ENCODE data around the gene GHITM. TPM values are rescaled to one million over a fixed set of nuclear protein-coding genes. Genes with fewer than 3 reads are reported as not detected.

The GHITM gene
- polyA plus RNA-seq, 1 of the 3 experiments (the other 2 are of a cell fraction) = 113 TPM

DNA sequence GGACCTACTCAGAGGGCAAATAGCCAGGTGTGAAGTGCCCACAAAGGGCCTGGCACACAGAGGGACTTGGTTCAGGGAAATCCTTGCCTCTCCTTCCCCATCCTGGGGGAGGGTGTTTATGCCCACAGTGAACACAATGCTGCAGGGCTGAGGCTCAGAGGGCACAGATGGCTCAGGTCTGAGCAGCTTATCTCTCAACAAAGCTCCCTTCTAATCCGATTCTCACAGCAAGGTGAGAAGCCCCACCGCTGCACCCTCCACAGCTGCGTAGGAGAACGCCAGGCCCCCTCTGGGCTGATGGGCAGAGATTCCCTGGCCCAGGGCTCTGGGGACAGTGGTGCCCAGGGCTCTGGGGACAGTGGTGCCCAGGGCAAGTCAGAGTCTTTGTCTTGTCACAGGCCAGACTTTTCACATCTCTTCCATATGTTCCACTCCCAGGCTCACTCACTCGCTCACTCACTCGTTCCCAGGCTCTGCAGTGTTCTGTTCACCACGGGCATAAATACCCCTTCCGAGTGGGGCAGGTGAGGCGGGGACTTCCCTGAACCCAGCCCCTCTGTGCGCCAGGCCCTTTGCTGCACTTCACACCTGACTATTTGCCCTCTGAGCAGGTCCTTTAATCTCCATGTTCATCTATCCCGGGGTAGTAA, 46.3 kb downstream of the GHITM start:
- Histone ChIP-seq H2AFZ (ENCODE audit: low read depth) (no peak overlapping the region), H3F3A (replicated peaks; ENCODE audit: insufficient read depth) (no peaks in the 10 kb centered on the region), H3K9me3 (no peaks in the 10 kb centered on the region), H3K4me1 (ENCODE audit: control insufficient read depth in 1 of 2, insufficient read depth in 2 of 2, low read depth in 1 of 2, low read length in 1 of 2) (peaks cover 0 to 3% of the 10 kb centered on the region in 2 experiments; a peak in 1 of 4 replicates), H3K9me2 (no peaks in the 10 kb centered on the region), H3K36me3 (replicated peaks in 1 of 2; ENCODE audit: control insufficient read depth in 1 of 2, insufficient read depth in 2 of 2, low read length in 1 of 2) (no peaks in the 10 kb centered on the region), H4K20me1 (ENCODE audit: insufficient read depth) (no peaks in the 10 kb centered on the region), H3K9ac (no peak overlapping the region), H3K27me3 (ENCODE audit: insufficient read depth) (no peaks in the 10 kb centered on the region), H3K27ac (ENCODE audit: low read depth in 2 of 2, low read length in 1 of 2) (no peak overlapping the region), H3K4me2 (no peak overlapping the region), H3K4me3 (ENCODE audit: low read depth in 2 of 2, low read length in 1 of 2) (no peak overlapping the region), H3K79me2 (ENCODE audit: insufficient read depth) (no peaks in the 10 kb centered on the region)
- WGBS (ENCODE audit: low lambda C conversion rate) = 28% methylated on average over 11 of the region's 11 CpGs
- DNase-seq = no peak
- ChIA-PET CTCF (interaction anchor here (1.4 to 1.5 kb wide), 2 partner anchors 20 to 38 kb away, joined by 3 read pairs; no protein-coding TSS in a partner anchor), POLR2A (interaction anchor here (0.8 kb wide), 1 partner anchor 9 kb away, joined by 3 read pairs; no protein-coding TSS in a partner anchor)
- no peak for TF ChIP-seq TCF12 (IDR thresholded peaks at IDR 0.05)
- TF ChIP-seq, protein P1, sequence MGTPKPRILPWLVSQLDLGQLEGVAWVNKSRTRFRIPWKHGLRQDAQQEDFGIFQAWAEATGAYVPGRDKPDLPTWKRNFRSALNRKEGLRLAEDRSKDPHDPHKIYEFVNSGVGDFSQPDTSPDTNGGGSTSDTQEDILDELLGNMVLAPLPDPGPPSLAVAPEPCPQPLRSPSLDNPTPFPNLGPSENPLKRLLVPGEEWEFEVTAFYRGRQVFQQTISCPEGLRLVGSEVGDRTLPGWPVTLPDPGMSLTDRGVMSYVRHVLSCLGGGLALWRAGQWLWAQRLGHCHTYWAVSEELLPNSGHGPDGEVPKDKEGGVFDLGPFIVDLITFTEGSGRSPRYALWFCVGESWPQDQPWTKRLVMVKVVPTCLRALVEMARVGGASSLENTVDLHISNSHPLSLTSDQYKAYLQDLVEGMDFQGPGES (IDR thresholded peaks at IDR 0.05; ENCODE audit: low read depth, low read length) = no peak

DNA sequence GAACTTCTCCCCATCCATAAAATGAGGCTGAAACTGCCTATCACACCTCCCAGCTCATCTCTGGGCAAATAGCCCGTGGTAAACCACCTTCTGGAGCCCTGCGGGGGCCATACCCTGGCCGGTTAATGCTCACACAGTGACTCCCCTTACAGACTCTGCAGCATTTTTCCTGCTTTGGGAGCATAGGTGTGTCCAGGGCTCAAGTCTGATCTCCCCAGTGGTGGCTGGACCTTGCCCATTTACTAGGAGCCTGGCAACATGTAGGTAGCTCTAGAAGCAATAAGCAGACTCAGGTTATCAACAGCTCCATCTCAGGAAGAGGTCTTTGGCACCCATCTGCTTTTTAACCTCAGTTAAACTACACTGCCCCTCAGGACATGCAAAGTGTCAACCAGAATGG, 49.5 kb downstream of the GHITM start:
- Histone ChIP-seq H3K4me1 (ENCODE audit: control insufficient read depth in 1 of 2, insufficient read depth in 2 of 2, low read depth in 1 of 2, low read length in 1 of 2) (peaks cover 0 to 5% of the 10 kb centered on the region in 2 experiments; a peak in 1 of 4 replicates), H3K9me2 (no peaks in the 10 kb centered on the region), H3K27ac (ENCODE audit: low read depth in 2 of 2, low read length in 1 of 2) (no peak overlapping the region), H2AFZ (ENCODE audit: low read depth) (no peak overlapping the region), H3K9me3 (no peaks in the 10 kb centered on the region), H3K4me3 (ENCODE audit: low read depth in 2 of 2, low read length in 1 of 2) (no peak overlapping the region), H3K9ac (no peak overlapping the region), H3K36me3 (replicated peaks in 1 of 2; ENCODE audit: control insufficient read depth in 1 of 2, insufficient read depth in 2 of 2, low read length in 1 of 2) (no peaks in the 10 kb centered on the region), H3K4me2 (no peak overlapping the region), H4K20me1 (ENCODE audit: insufficient read depth) (no peaks in the 10 kb centered on the region), H3K79me2 (ENCODE audit: insufficient read depth) (no peaks in the 10 kb centered on the region), H3K27me3 (ENCODE audit: insufficient read depth) (no peaks in the 10 kb centered on the region), H3F3A (replicated peaks; ENCODE audit: insufficient read depth) (no peaks in the 10 kb centered on the region)
- POLR2A ChIA-PET = no interaction called here
- TF ChIP-seq FOXJ3 (CRISPR knock-in tag; IDR thresholded peaks at IDR 0.05) (no peak), FOSL2 (IDR thresholded peaks at IDR 0.05; ENCODE audit: borderline replicate concordance, low read depth) (no peak), MXI1 (IDR thresholded peaks at IDR 0.05; ENCODE audit: low read depth, low read length) (no peak), ELF1 (IDR thresholded peaks at IDR 0.05) (no peak), TCF12 (IDR thresholded peaks at IDR 0.05) (no peak), RFX5 (IDR thresholded peaks at IDR 0.05; ENCODE audit: low read length) (no peak), EP300 (IDR thresholded peaks at IDR 0.05; ENCODE audit: borderline replicate concordance in 1 of 2, low read depth in 1 of 2, low read length in 1 of 2) (no peak), MEF2A (IDR thresholded peaks at IDR 0.05; ENCODE audit: borderline replicate concordance, low read depth) (no peak), TEAD4 (IDR thresholded peaks at IDR 0.05; ENCODE audit: borderline replicate concordance, insufficient read depth) (no peak), SIN3A (IDR thresholded peaks at IDR 0.05; ENCODE audit: borderline replicate concordance, low read depth, low read length) (no peak), RAD21 (IDR thresholded peaks at IDR 0.05; ENCODE audit: low read length) (no peak)
- TF ChIP-seq, protein P2, sequence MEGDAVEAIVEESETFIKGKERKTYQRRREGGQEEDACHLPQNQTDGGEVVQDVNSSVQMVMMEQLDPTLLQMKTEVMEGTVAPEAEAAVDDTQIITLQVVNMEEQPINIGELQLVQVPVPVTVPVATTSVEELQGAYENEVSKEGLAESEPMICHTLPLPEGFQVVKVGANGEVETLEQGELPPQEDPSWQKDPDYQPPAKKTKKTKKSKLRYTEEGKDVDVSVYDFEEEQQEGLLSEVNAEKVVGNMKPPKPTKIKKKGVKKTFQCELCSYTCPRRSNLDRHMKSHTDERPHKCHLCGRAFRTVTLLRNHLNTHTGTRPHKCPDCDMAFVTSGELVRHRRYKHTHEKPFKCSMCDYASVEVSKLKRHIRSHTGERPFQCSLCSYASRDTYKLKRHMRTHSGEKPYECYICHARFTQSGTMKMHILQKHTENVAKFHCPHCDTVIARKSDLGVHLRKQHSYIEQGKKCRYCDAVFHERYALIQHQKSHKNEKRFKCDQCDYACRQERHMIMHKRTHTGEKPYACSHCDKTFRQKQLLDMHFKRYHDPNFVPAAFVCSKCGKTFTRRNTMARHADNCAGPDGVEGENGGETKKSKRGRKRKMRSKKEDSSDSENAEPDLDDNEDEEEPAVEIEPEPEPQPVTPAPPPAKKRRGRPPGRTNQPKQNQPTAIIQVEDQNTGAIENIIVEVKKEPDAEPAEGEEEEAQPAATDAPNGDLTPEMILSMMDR (IDR thresholded peaks at IDR 0.05) = no peak
- TF ChIP-seq, protein P3, sequence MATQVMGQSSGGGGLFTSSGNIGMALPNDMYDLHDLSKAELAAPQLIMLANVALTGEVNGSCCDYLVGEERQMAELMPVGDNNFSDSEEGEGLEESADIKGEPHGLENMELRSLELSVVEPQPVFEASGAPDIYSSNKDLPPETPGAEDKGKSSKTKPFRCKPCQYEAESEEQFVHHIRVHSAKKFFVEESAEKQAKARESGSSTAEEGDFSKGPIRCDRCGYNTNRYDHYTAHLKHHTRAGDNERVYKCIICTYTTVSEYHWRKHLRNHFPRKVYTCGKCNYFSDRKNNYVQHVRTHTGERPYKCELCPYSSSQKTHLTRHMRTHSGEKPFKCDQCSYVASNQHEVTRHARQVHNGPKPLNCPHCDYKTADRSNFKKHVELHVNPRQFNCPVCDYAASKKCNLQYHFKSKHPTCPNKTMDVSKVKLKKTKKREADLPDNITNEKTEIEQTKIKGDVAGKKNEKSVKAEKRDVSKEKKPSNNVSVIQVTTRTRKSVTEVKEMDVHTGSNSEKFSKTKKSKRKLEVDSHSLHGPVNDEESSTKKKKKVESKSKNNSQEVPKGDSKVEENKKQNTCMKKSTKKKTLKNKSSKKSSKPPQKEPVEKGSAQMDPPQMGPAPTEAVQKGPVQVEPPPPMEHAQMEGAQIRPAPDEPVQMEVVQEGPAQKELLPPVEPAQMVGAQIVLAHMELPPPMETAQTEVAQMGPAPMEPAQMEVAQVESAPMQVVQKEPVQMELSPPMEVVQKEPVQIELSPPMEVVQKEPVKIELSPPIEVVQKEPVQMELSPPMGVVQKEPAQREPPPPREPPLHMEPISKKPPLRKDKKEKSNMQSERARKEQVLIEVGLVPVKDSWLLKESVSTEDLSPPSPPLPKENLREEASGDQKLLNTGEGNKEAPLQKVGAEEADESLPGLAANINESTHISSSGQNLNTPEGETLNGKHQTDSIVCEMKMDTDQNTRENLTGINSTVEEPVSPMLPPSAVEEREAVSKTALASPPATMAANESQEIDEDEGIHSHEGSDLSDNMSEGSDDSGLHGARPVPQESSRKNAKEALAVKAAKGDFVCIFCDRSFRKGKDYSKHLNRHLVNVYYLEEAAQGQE (IDR thresholded peaks at IDR 0.05; ENCODE audit: low read depth, low read length) = no peak
- TF ChIP-seq, protein P4, sequence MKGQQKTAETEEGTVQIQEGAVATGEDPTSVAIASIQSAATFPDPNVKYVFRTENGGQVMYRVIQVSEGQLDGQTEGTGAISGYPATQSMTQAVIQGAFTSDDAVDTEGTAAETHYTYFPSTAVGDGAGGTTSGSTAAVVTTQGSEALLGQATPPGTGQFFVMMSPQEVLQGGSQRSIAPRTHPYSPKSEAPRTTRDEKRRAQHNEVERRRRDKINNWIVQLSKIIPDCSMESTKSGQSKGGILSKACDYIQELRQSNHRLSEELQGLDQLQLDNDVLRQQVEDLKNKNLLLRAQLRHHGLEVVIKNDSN (IDR thresholded peaks at IDR 0.05; ENCODE audit: borderline replicate concordance, low read depth) = no peak
- WGBS (ENCODE audit: low lambda C conversion rate) = 27% methylated on average over 3 of the region's 3 CpGs
- CTCF ChIA-PET = no interaction called here
- DNase-seq = no peak
